HG02610 (cell line): ENCODE results near the gene BLVRA.

Source experiments
- ATAC-seq: cut with Tn5 transposase; IDR thresholded peaks from one replicate; pipeline ENCODE4 v1.9.1; 2021; ENCODE audit warnings: mild to moderate bottlenecking, moderate library complexity; ENCODE audit not compliant: unreplicated experiment

Gene BLVRA

GRCh38 chr7:43855176-43855575 is 96.7 kb downstream of the BLVRA start:
- ATAC-seq, result no peak

- no peak for ATAC-seq
Measured at GRCh38 chr7:43856316-43856715, 97.8 kb downstream of the BLVRA start.
